PC-9 (cell line): ENCODE results near the gene NAT10. TPM values are rescaled to one million over a fixed set of nuclear protein-coding genes. Genes with fewer than 3 reads are reported as not detected.

Experiments
- BruUV-seq: library from RNA; stranded (reverse); fragments of 400-500 nt; replicated peaks from 2 replicates; lab custom pipeline; 2021; lab: Mats Ljungman, UMichigan
- CTCF ChIA-PET: fragments of 300-600 bp; sonication (Branson Sonifier 250); formaldehyde crosslinking; loops from one replicate; lab custom pipeline; 2022; ENCODE audit warnings: antibody characterized with exemption; lab: Charles Lee
- POLR2A ChIA-PET: fragments of 300-600 bp; sonication (Branson Sonifier 250); formaldehyde crosslinking; loops from one replicate; lab custom pipeline; 2022; ENCODE audit warnings: antibody characterized with exemption; ENCODE audit not compliant: unreplicated experiment; lab: Charles Lee
- DNase-seq, 2 experiments: peaks; one replicate each; pipeline versions ENCODE4 v3.0.0 to v3.0.0-alpha.2; 2015 to 2022; ENCODE audit warnings: mixed read lengths in 1 of 2
- H2AFZ ChIP-seq: fragments of 200-600 bp; sonication (generic); 2 replicates; pipeline ENCODE4 v1.8.1; 2017; ENCODE audit warnings: antibody characterized with exemption
- H3F3A ChIP-seq: fragments of 200-600 bp; sonication (generic); 2 replicates; pipeline ENCODE4 v1.8.1; 2017; ENCODE audit warnings: antibody characterized with exemption, mild to moderate bottlenecking, low read depth; ENCODE audit not compliant: insufficient read depth
- H3K27ac ChIP-seq: fragments of 200-600 bp; sonication (generic); 2 replicates; pipeline ENCODE4 v1.6.1; 2016; ENCODE audit warnings: mixed run types
- H3K27me3 ChIP-seq: fragments of 200-600 bp; sonication (generic); 2 replicates; pipeline ENCODE4 v1.6.1; 2016; ENCODE audit warnings: low read depth, mixed run types; ENCODE audit not compliant: insufficient read depth
- H3K36me3 ChIP-seq: fragments of 200-600 bp; sonication (generic); 2 replicates; pipeline ENCODE4 v1.6.1; 2016; ENCODE audit warnings: low read depth, mixed run types
- H3K4me1 ChIP-seq: fragments of 200-600 bp; sonication (generic); replicated peaks from 2 replicates; pipeline ENCODE4 v1.6.1; 2016; ENCODE audit warnings: mixed run types; ENCODE audit not compliant: insufficient read depth
- H3K4me2 ChIP-seq: fragments of 200-600 bp; sonication (generic); 2 replicates; pipeline ENCODE4 v1.6.1; 2017; ENCODE audit warnings: mixed run types
- H3K4me3 ChIP-seq: fragments of 200-600 bp; sonication (generic); 2 replicates; pipeline ENCODE4 v1.6.1; 2016; ENCODE audit warnings: mixed run types
- H3K79me2 ChIP-seq: fragments of 200-600 bp; sonication (generic); 2 replicates; pipeline ENCODE4 v1.6.1; 2017; ENCODE audit warnings: low read depth, mixed run types
- H3K9me2 ChIP-seq: fragments of 200-600 bp; sonication (generic); 2 replicates; pipeline ENCODE4 v1.8.1; 2017; ENCODE audit warnings: mild to moderate bottlenecking; ENCODE audit not compliant: insufficient read depth
- H3K9me3 ChIP-seq: fragments of 200-600 bp; sonication (generic); 2 replicates; pipeline ENCODE4 v1.8.1; 2016; ENCODE audit warnings: low read depth; ENCODE audit not compliant: insufficient read depth
- H4K20me1 ChIP-seq: fragments of 200-600 bp; sonication (generic); 2 replicates; pipeline ENCODE4 v1.8.1; 2017; ENCODE audit not compliant: insufficient read depth
- CTCF ChIP-seq: fragments of 200-600 bp; sonication (generic); conservative IDR thresholded peaks from 2 replicates; pipeline ENCODE4 v1.6.1; 2017; ENCODE audit warnings: mixed run types, antibody characterized with exemption, mild to moderate bottlenecking, moderate library complexity
- EZH2 ChIP-seq: fragments of 200-600 bp; sonication (generic); IDR thresholded peaks from 2 replicates; pipeline ENCODE4 v1.8.0; 2017; ENCODE audit warnings: antibody characterized with exemption, low read depth
- intact Hi-C: fragments of 100-400 bp; cut with micrococcal nuclease; formaldehyde crosslinking; loops from one replicate; pipeline ENCODE4 v1.10.0; 2022; ENCODE audit not compliant: unreplicated experiment
- total RNA-seq: library from RNA; stranded (reverse); gene quantifications from 2 replicates; pipeline ENCODE4 v1.2.3, GENCODE V29; 2021

NAT10 gene
- total RNA-seq, 1 experiment from 2014 or later = 62.3 TPM

DNA sequence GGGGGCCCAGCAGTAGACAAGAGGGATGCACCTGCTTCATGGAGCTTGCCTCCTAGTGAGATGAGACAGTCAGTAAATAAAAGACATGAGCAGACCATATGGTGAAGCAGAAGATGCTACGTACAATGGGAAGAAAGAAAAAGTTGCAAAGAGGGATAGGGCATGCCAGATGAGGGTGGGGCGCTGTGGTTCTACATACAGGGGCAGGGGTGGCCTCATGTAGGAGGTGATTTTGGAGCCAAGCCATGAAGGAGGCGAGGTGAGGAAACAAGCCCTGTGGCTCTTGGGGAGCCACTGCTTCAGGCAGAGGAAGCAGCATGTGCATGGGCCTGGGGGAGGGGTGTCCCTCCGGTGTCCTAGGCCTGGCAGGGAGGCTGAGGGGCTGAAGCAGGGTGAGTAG lies 15.2 kb downstream of the NAT10 start:
- H3K4me1 ChIP-seq = no peaks in the 10 kb centered on the region
- no peak overlapping the region for H3K4me3 ChIP-seq
- intact Hi-C loops = no loop called here
- H3K4me2 ChIP-seq = no peak overlapping the region
- TF ChIP-seq CTCF (no peak), EZH2 (no peak)
- ChIA-PET CTCF (no interaction called here), POLR2A (no interaction called here)
- no peaks in the 10 kb centered on the region for H3K9me2 ChIP-seq
- H2AFZ ChIP-seq = no peak overlapping the region
- H3F3A ChIP-seq = no peaks in the 10 kb centered on the region
- no peaks in the 10 kb centered on the region for H4K20me1 ChIP-seq
- H3K9me3 ChIP-seq = no peaks in the 10 kb centered on the region
- no peak for DNase-seq
- no peak overlapping the region for H3K27ac ChIP-seq
- H3K36me3 ChIP-seq = peaks cover 67% of the 10 kb centered on the region
- no peaks in the 10 kb centered on the region for H3K27me3 ChIP-seq
- no TSS peak for BruUV-seq
- H3K79me2 ChIP-seq = no peaks in the 10 kb centered on the region

GRCh38 chr11:34124885-34125668 lies 19.6 kb downstream of the NAT10 start:
- TF ChIP-seq EZH2 = no peak
- TF ChIP-seq CTCF = no peak
- ChIA-PET CTCF (no interaction called here), POLR2A (no interaction called here)
- no peaks in the 10 kb centered on the region for H3K27me3 ChIP-seq
- intact Hi-C loops = no loop called here
- no peaks in the 10 kb centered on the region for H3K4me1 ChIP-seq
- BruUV-seq = no TSS peak
- no peak overlapping the region for H3K4me2 ChIP-seq
- no peak overlapping the region for H3K27ac ChIP-seq
- no peak for DNase-seq
- no peaks in the 10 kb centered on the region for H3K9me3 ChIP-seq
- 0 out of 2 replicates have a peak, but pooled peaks cover 5% of the 10 kb centered on the region for H3F3A ChIP-seq
- no peak overlapping the region for H2AFZ ChIP-seq
- H3K36me3 ChIP-seq = peaks cover 56% of the 10 kb centered on the region
- H4K20me1 ChIP-seq = no peaks in the 10 kb centered on the region; the same call in 1 of the 2 replicates
- no peaks in the 10 kb centered on the region for H3K9me2 ChIP-seq
- no peak overlapping the region for H3K4me3 ChIP-seq
- no peaks in the 10 kb centered on the region for H3K79me2 ChIP-seq

DNA sequence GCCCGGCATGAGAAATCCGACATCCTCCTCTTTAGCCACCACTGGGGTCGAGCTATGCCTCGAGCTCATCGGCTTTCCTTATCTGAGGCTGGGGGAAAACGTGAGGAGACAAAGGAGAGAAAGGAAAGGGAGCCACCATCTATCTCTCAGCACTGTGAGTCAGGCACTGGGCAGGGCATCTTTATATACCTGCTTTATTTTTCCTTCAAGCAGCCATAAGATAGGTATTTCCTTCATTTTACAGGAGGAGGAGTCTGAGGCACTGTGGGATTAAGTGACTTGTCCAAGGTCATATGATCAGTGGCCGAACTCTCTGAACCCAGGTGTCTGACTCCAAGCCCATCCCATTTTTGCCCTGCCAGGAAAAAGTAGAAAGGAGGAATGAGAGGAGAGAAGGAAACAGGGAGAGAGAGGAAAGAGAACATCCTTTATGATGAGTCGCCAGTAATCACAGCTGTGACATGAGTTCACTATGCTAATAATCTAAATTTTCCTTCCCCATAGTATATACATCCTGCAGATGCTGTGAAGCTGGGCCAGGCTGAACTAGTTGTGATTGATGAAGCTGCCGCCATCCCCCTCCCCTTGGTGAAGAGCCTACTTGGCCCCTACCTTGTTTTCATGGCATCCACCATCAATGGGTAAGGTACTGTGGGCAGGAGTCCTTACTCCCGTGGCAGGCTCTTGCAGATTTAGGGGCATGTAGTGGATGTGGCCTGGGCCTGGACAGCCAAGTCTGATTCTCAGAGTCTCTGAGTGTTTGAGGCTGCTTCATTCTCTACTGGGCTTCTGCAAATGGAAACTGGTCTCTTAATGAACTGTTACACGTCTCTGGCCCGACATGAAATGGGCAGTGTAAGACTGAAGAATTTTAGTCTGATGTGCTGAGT lies 21.8 kb downstream of the NAT10 start:
- H3K27me3 ChIP-seq = no peaks in the 10 kb centered on the region
- no peaks in the 10 kb centered on the region for H3K9me2 ChIP-seq
- peaks cover 46% of the 10 kb centered on the region for H3K36me3 ChIP-seq
- DNase-seq = no peak
- no peaks in the 10 kb centered on the region for H3K9me3 ChIP-seq
- no peak overlapping the region for H3K4me3 ChIP-seq
- POLR2A ChIA-PET = interaction anchor here (0.7 kb wide), 1 partner anchor 148 kb away, joined by 3 read pairs; no protein-coding TSS in a partner anchor
- TF ChIP-seq EZH2 = no peak
- H4K20me1 ChIP-seq = no peaks in the 10 kb centered on the region; the same call in 1 of the 2 replicates
- BruUV-seq = no TSS peak
- CTCF ChIA-PET = no interaction called here
- no peak overlapping the region for H3K4me2 ChIP-seq
- H3K4me1 ChIP-seq = no peaks in the 10 kb centered on the region
- 0 out of 2 replicates have a peak, but pooled peaks cover 5% of the 10 kb centered on the region for H3F3A ChIP-seq
- no peaks in the 10 kb centered on the region for H3K79me2 ChIP-seq
- intact Hi-C loops = no loop called here
- H3K27ac ChIP-seq = no peak overlapping the region
- no peak overlapping the region for H2AFZ ChIP-seq
